H1 (cell line): ENCODE measurements around the gene RPS6KA6. TPM values are rescaled to one million over a fixed set of nuclear protein-coding genes. Genes with fewer than 3 reads are reported as not detected.

Experiments used
- CTCF ChIA-PET: fragments of 300-600 bp; sonication (Branson Sonifier 250); formaldehyde crosslinking; loops from one replicate; lab custom pipeline; 2021; ENCODE audit not compliant: partially characterized antibody; lab: Charles Lee
- POLR2A ChIA-PET: fragments of 300-600 bp; sonication (Branson Sonifier 250); formaldehyde crosslinking; loops from one replicate; lab custom pipeline; 2021; ENCODE audit warnings: inconsistent platforms; ENCODE audit not compliant: partially characterized antibody; lab: Charles Lee
- DNase-seq, 2 experiments: peaks; one replicate each; pipeline versions ENCODE4 v3.0.0 to v3.0.0-alpha.2; 2010 to 2022; ENCODE audit warnings: low spot score in 2 of 2, low read depth in 1 of 2, mixed read lengths in 1 of 2
- FAIRE-seq: peaks from 2 replicates; lab custom pipeline; 2011; peaks lifted over from hg19 to GRCh38; lab: Jason Lieb, UNC
- H2AFZ ChIP-seq: 2 replicates; pipeline ENCODE4 v1.8.1; 2012; ENCODE audit warnings: low read length, inconsistent platforms
- H2AK5ac ChIP-seq: 2 replicates; pipeline ENCODE4 v1.6.1; 2013; ENCODE audit warnings: low read depth, low read length
- H2BK120ac ChIP-seq: replicated peaks from 2 replicates; pipeline ENCODE3; 2013; ENCODE audit warnings: low read depth, low read length, inconsistent platforms
- H2BK12ac ChIP-seq: 2 replicates; pipeline ENCODE4 v1.6.1; 2013; ENCODE audit warnings: low read depth, low read length
- H2BK15ac ChIP-seq: 2 replicates; pipeline ENCODE4 v1.6.1; 2013; ENCODE audit warnings: low read length
- H2BK20ac ChIP-seq: 2 replicates; pipeline ENCODE4 v1.6.1; 2013; ENCODE audit warnings: low read length
- H2BK5ac ChIP-seq: 2 replicates; pipeline ENCODE4 v1.6.1; 2013; ENCODE audit warnings: low read depth, low read length
- H3K14ac ChIP-seq: 2 replicates; pipeline ENCODE4 v1.6.1; 2013; ENCODE audit warnings: inconsistent platforms; ENCODE audit not compliant: insufficient read length
- H3K18ac ChIP-seq: 2 replicates; pipeline ENCODE4 v1.6.1; 2013; ENCODE audit warnings: low read length; ENCODE audit errors: extremely low read depth
- H3K23ac ChIP-seq: 2 replicates; pipeline ENCODE4 v1.6.1; 2013; ENCODE audit warnings: inconsistent platforms; ENCODE audit not compliant: insufficient read length
- H3K23me2 ChIP-seq: 2 replicates; pipeline ENCODE4 v1.6.1; 2013; ENCODE audit warnings: low read depth, low read length
- H3K27ac ChIP-seq: 2 replicates; pipeline ENCODE4 v1.6.1; 2011; ENCODE audit warnings: low read depth, low read length, inconsistent platforms
- H3K27me3 ChIP-seq, 4 experiments: replicated peaks in 1 of 4; 1 replicate in 1 of 4; 2 replicates in 3 of 4; pipeline versions ENCODE4 v1.6.1 to v1.8.1; 2011 to 2013; ENCODE audit warnings: low read length in 3 of 4, mild to moderate bottlenecking in 3 of 4, inconsistent platforms in 2 of 4, mixed read lengths in 2 of 4, moderate library complexity in 1 of 4; ENCODE audit not compliant: control insufficient read depth in 3 of 4, insufficient read depth in 3 of 4; ENCODE audit errors: extremely low read depth in 1 of 4
- H3K36me3 ChIP-seq, 4 experiments: 2 replicates each; pipeline versions ENCODE4 v1.6.1 to v1.8.1; 2011 to 2013; ENCODE audit warnings: mild to moderate bottlenecking in 4 of 4, low read length in 3 of 4, moderate library complexity in 2 of 4, control low read depth in 1 of 4, inconsistent platforms in 1 of 4; ENCODE audit not compliant: insufficient read depth in 4 of 4, control insufficient read depth in 2 of 4
- H3K4ac ChIP-seq: replicated peaks from 2 replicates; pipeline ENCODE3; 2013; ENCODE audit warnings: low read length, low read depth, mixed read lengths, inconsistent platforms; ENCODE audit not compliant: insufficient read length
- H3K4me1 ChIP-seq, 4 experiments: replicated peaks in 1 of 4; 1 replicate in 1 of 4; 2 replicates in 3 of 4; pipeline versions ENCODE4 v1.6.1 to v1.8.1; 2011 to 2013; ENCODE audit warnings: low read length in 3 of 4, inconsistent platforms in 2 of 4, mixed read lengths in 1 of 4; ENCODE audit not compliant: insufficient read depth in 4 of 4, control insufficient read depth in 3 of 4
- H3K4me2 ChIP-seq, 2 experiments: 2 replicates each; pipeline versions ENCODE4 v1.6.1 to v1.8.1; 2011 to 2013; ENCODE audit warnings: low read depth in 2 of 2, low read length in 2 of 2, control low read depth in 1 of 2, inconsistent platforms in 1 of 2, mild to moderate bottlenecking in 1 of 2; ENCODE audit not compliant: insufficient read depth in 1 of 2
- H3K4me3 ChIP-seq, 4 experiments: fragments of 200-600, 300-600 bp in 1 of 4; sonication (generic), shearing (Covaris generic), sonication (Bioruptor Twin) in 1 of 4; 2 replicates each; pipeline versions ENCODE4 v1.5.1 to v1.8.1; 2011 to 2016; ENCODE audit warnings: low read length in 4 of 4, low read depth in 3 of 4, control low read depth in 2 of 4, inconsistent platforms in 2 of 4, mild to moderate bottlenecking in 2 of 4, mixed read lengths in 1 of 4, moderate library complexity in 1 of 4; ENCODE audit not compliant: insufficient read depth in 2 of 4; ENCODE audit errors: extremely low read depth in 1 of 4
- H3K56ac ChIP-seq: replicated peaks from 2 replicates; pipeline ENCODE3; 2013; ENCODE audit warnings: low read depth, mild to moderate bottlenecking, mixed read lengths, low read length, inconsistent platforms; ENCODE audit not compliant: insufficient read length
- H3K79me1 ChIP-seq: 2 replicates; pipeline ENCODE4 v1.6.1; 2013; ENCODE audit warnings: low read depth, low read length, control low read depth
- H3K79me2 ChIP-seq, 2 experiments: 2 replicates each; pipeline versions ENCODE4 v1.6.1 to v1.8.1; 2012 to 2013; ENCODE audit warnings: low read length in 2 of 2, mild to moderate bottlenecking in 2 of 2, inconsistent platforms in 1 of 2; ENCODE audit not compliant: insufficient read depth in 2 of 2, control insufficient read depth in 1 of 2
- H3K9ac ChIP-seq, 4 experiments: replicated peaks in 1 of 4; 1 replicate in 1 of 4; 2 replicates in 3 of 4; pipeline versions ENCODE4 v1.6.1 to v1.8.1; 2011 to 2013; ENCODE audit warnings: low read depth in 3 of 4, low read length in 3 of 4, control low read depth in 2 of 4, mild to moderate bottlenecking in 2 of 4, moderate library complexity in 2 of 4, inconsistent platforms in 1 of 4; ENCODE audit errors: extremely low read depth in 1 of 4
- H3K9me3 ChIP-seq, 2 experiments: 2 replicates each; pipeline versions ENCODE4 v1.6.1 to v1.8.1; 2012 to 2013; ENCODE audit warnings: mild to moderate bottlenecking in 2 of 2, moderate library complexity in 2 of 2, control low read depth in 1 of 2, inconsistent platforms in 1 of 2, low read depth in 1 of 2, low read length in 1 of 2, mixed read lengths in 1 of 2; ENCODE audit not compliant: insufficient read depth in 2 of 2
- H4K20me1 ChIP-seq, 2 experiments: replicated peaks in 1 of 2; 2 replicates each; pipeline versions ENCODE3 to v1.8.1; 2011 to 2013; ENCODE audit warnings: inconsistent platforms in 2 of 2, low read length in 2 of 2, mild to moderate bottlenecking in 1 of 2; ENCODE audit not compliant: insufficient read depth in 2 of 2, control insufficient read depth in 1 of 2
- H4K5ac ChIP-seq: 2 replicates; pipeline ENCODE4 v1.6.1; 2013; ENCODE audit warnings: low read length, low read depth, mixed read lengths, inconsistent platforms; ENCODE audit not compliant: insufficient read length
- H4K8ac ChIP-seq: 2 replicates; pipeline ENCODE4 v1.8.0; 2013; ENCODE audit warnings: mild to moderate bottlenecking, moderate library complexity, low read length, inconsistent platforms; ENCODE audit not compliant: insufficient read depth; ENCODE audit errors: extremely low read depth
- H4K91ac ChIP-seq: replicated peaks from 2 replicates; pipeline ENCODE3; 2013; ENCODE audit warnings: low read length, mixed read lengths, inconsistent platforms; ENCODE audit not compliant: insufficient read length
- JUN ChIP-seq: IDR thresholded peaks from 2 replicates; pipeline ENCODE4 v1.6.1; 2011; ENCODE audit warnings: low read depth, mild to moderate bottlenecking, improper control_type of control experiment, low read length
- JUND ChIP-seq: IDR thresholded peaks from 2 replicates; pipeline ENCODE4 v1.6.1; 2011; ENCODE audit warnings: mild to moderate bottlenecking, improper control_type of control experiment, low read length
- RFX5 ChIP-seq: IDR thresholded peaks from 2 replicates; pipeline ENCODE4 v1.6.1; 2011; ENCODE audit warnings: low read depth, low read length, improper control_type of control experiment, borderline replicate concordance
- SP4 ChIP-seq: IDR thresholded peaks from 2 replicates; pipeline ENCODE4 v1.6.1; 2012; ENCODE audit warnings: low read length, inconsistent platforms
- TAF1 ChIP-seq: IDR thresholded peaks from 2 replicates; pipeline ENCODE4 v1.6.1; 2011; ENCODE audit warnings: mild to moderate bottlenecking, low read depth, low read length
- WGBS, 2 experiments: shearing (Covaris generic) in 1 of 2; methylation state at CpG; one replicate each; pipeline versions ENCODE4 v1.1.6 to v1.1.7; 2013 to 2015; ENCODE audit warnings: low lambda C conversion rate in 2 of 2, mixed read lengths in 2 of 2, inconsistent platforms in 1 of 2, low coverage in 1 of 2, missing lambda C conversion rate in 1 of 2; ENCODE audit not compliant: insufficient replicate concordance in 2 of 2, insufficient coverage in 1 of 2, insufficient read length in 1 of 2; ENCODE audit errors: extremely low coverage in 1 of 2, missing lambda C conversion rate in 1 of 2; 5-methylcytosine and 5-hydroxymethylcytosine counted together
- polyA plus RNA-seq, 7 experiments: library from polyadenylated mRNA; depleted of rRNA in 3 of 7; stranded (reverse) in 5 of 7; unstranded in 2 of 7; fragments of >200 nt in 5 of 7; fragments of 200-250 nt in 2 of 7; gene quantifications; 1 replicate in 5 of 7; 2 replicates in 1 of 7; 4 replicates in 1 of 7; pipeline versions ENCODE4 v1.2.1 to v1.2.3, GENCODE V29; 2011 to 2013; ENCODE audit warnings: missing spikeins in 2 of 7, mixed read lengths in 2 of 7
- total RNA-seq: library from RNA; stranded (reverse); fragmentation: NEBNext Ultra II Directional; extraction: Animal tissue kit (Norgen Biotek cat#: 25700); gene quantifications from 2 replicates; pipeline ENCODE4 v1.2.1, GENCODE V29; 2021

Gene RPS6KA6
- total and polyA plus RNA-seq, 2 of the 8 experiments (the other 6 are each of a cell fraction or from before 2014, with no cell fraction given), result 3.5 to 14.6 TPM

DNA sequence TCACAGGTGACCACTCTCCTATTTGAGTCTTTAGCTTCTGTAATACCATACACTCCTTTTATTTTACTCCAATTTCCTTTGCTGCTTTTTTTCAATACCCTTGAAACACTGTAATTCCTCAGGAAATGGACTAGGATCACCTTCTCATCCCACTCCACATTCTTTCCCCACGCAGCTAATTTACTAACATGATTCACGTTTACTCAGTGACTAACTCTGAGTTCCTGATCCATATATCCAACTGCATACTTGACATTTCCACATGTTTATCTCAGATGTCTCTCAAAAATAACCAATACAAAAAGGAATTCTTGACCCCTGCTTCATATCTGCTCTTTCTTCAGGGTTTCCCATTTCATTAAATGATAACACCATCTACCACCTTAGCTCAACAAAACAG, 19.9 kb downstream of the RPS6KA6 start:
- no peaks in the 10 kb centered on the region for H3K9me3 ChIP-seq
- no peak overlapping the region for H4K8ac ChIP-seq
- no peak overlapping the region for H2BK20ac ChIP-seq
- H3K56ac ChIP-seq, result no peak overlapping the region
- no peak overlapping the region for H4K5ac ChIP-seq
- no peak overlapping the region for H2AFZ ChIP-seq
- WGBS, 2 experiments, result 78% methylated on average over 2 of the region's 2 CpGs; no CpG with 5 or more reads in 1 of the 2 experiments
- H3K79me2 ChIP-seq, result no peaks in the 10 kb centered on the region
- no peak overlapping the region for H3K18ac ChIP-seq
- no peaks in the 10 kb centered on the region for H3K4me1 ChIP-seq
- H4K20me1 ChIP-seq, result no peaks in the 10 kb centered on the region
- POLR2A ChIA-PET, result no interaction called here
- no peak overlapping the region for H4K91ac ChIP-seq
- H2BK12ac ChIP-seq, result no peak overlapping the region
- H3K9ac ChIP-seq, result no peak overlapping the region
- no peaks in the 10 kb centered on the region for H3K23me2 ChIP-seq
- DNase-seq (no peak), FAIRE-seq (no peak)
- no peak overlapping the region for H3K4me2 ChIP-seq
- no peak overlapping the region for H3K4ac ChIP-seq
- no peak overlapping the region for H2BK15ac ChIP-seq
- no peak overlapping the region for H2BK120ac ChIP-seq
- H3K79me1 ChIP-seq, result no peaks in the 10 kb centered on the region
- H2AK5ac ChIP-seq, result no peak overlapping the region
- no peaks in the 10 kb centered on the region for H3K27me3 ChIP-seq
- no peak overlapping the region for H2BK5ac ChIP-seq
- no peak overlapping the region for H3K27ac ChIP-seq
- no peaks in the 10 kb centered on the region for H3K36me3 ChIP-seq
- no peak overlapping the region for H3K14ac ChIP-seq
- CTCF ChIA-PET, result no interaction called here
- no peak overlapping the region for H3K23ac ChIP-seq
- no peak overlapping the region for H3K4me3 ChIP-seq
- TF ChIP-seq TAF1, result no peak
- TF ChIP-seq JUND, result no peak
- no peak for TF ChIP-seq JUN
- no peak for TF ChIP-seq RFX5
- TF ChIP-seq SP4, result no peak
